ENCODE data around the gene JAML.

- TF ChIP-seq CTCF (IDR thresholded peaks at IDR 0.05) (no peak), POLR2A (IDR thresholded peaks at IDR 0.05) (no peak)
Observed at GRCh38 chr11:118236170-118236569, 11.4 kb upstream of the JAML start.
